ENCODE results near the gene FBLIM1. TPM values are rescaled to one million over a fixed set of nuclear protein-coding genes. Genes with fewer than 3 reads are reported as not detected.

FBLIM1 gene
- total RNA-seq, 4 donors from 2014 or later, result 140 to 411 (median 311) TPM

DNA sequence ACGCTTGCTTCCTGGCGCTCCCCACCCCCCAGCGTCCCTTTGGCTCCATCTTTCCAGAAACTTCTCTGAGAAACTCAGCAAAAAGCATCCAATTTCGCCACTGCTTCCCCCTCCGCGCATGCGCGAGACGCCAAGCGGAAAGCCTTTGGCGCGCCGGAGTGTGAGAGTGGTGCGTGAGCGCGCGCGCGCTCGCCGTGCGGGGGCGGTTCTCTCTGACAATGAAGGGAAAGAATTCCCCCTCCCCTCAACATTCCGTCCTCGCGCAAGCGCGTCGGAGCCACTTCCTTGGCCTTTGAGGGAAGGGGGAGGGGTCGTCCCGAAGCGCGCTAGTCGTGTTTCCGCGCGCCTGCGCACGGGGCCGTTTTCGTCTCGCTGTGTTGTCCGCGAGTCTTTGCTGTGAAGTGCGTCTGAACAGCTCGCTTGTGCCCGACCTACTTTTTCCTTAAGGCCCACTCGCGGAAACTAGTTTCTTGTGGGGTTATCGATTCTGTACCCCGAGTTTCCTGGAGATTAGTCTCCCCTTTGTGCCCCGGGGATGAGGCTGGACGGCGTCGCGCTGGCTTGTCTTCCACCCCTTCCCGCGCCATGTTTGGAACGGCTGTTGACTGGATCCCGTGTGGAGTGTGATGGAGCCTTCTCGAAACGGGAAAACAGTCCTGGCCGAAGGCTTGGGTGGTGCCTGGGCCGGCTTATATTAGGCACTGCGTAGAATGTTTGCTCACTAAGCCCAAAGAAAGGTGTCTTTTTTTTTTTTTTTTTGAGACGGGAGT, 77.3 kb downstream of the FBLIM1 start:
- peak; percentile 100 for DNase-seq
- peak overlapping the region; percentile 53 to 80 (median 68) for H3K4me3 ChIP-seq
- no peaks in the 10 kb centered on the region for H3K9me3 ChIP-seq
- H3K36me3 ChIP-seq, result no peaks in the 10 kb centered on the region
- H3K4me1 ChIP-seq, result peaks cover 0 to 22% (median 18%) of the 10 kb centered on the region in 4 donors
- in situ Hi-C loops (cut with MboI; ENCODE audit: low pct_ligation_motif_present in 1 of 4, low pct_unique_long_range_greater_than_20kb in 1 of 4, low sequenced_read_pairs in 3 of 4) (no loop called here), intact Hi-C loops (cut with DNase I; ENCODE audit: low total_unique reads) (no loop called here)
- no peaks in the 10 kb centered on the region for H3K27me3 ChIP-seq
- WGBS, 2 donors (ENCODE audit: low coverage in 1 of 2), result 2 to 25% methylated on average over 4 to 65 of the region's 66 CpGs
- peak overlapping the region; percentile 98 to 100 (median 99) for H3K27ac ChIP-seq
- TF ChIP-seq, protein P1, sequence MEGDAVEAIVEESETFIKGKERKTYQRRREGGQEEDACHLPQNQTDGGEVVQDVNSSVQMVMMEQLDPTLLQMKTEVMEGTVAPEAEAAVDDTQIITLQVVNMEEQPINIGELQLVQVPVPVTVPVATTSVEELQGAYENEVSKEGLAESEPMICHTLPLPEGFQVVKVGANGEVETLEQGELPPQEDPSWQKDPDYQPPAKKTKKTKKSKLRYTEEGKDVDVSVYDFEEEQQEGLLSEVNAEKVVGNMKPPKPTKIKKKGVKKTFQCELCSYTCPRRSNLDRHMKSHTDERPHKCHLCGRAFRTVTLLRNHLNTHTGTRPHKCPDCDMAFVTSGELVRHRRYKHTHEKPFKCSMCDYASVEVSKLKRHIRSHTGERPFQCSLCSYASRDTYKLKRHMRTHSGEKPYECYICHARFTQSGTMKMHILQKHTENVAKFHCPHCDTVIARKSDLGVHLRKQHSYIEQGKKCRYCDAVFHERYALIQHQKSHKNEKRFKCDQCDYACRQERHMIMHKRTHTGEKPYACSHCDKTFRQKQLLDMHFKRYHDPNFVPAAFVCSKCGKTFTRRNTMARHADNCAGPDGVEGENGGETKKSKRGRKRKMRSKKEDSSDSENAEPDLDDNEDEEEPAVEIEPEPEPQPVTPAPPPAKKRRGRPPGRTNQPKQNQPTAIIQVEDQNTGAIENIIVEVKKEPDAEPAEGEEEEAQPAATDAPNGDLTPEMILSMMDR (IDR thresholded peaks at IDR 0.05), result no peak
- TF ChIP-seq POLR2A (IDR thresholded peaks at IDR 0.05) (peak; percentile 93), EP300 (IDR thresholded peaks at IDR 0.05; ENCODE audit: low read depth) (no peak), POLR2AphosphoS5 (IDR thresholded peaks at IDR 0.05) (peak; percentile 90 to 97 (median 94))

Other genes starting within 250 kb of the FBLIM1 start
- 100 to 1,000 TPM in 1 of 4 donors, 10 to 100 TPM in 3; 19.1 to 151 (median 25.2) TPM for gene CASP9, start 234.6 kb upstream of the FBLIM1 start, total RNA-seq
- gene DNAJC16, start 231.9 kb upstream of the FBLIM1 start, total RNA-seq, result 10 to 100 TPM in 3 of 4 donors, 1 to 10 TPM in 1; 7.8 to 30.3 (median 19.7) TPM
- gene AGMAT, start 173.7 kb upstream of the FBLIM1 start, total RNA-seq, result 10 to 100 TPM in 2 of 4 donors, 1 to 10 TPM in 2; 6.7 to 24.1 (median 13.7) TPM
- gene DDI2, start 141.3 kb upstream of the FBLIM1 start, total RNA-seq, result 10 to 100 TPM; 28.1 to 95.4 (median 42.9) TPM
- gene PLEKHM2, start 74.5 kb upstream of the FBLIM1 start, total RNA-seq, result 10 to 100 TPM; 27.7 to 40.3 (median 33.0) TPM
- 10 to 100 TPM; 12.9 to 73.3 (median 36.2) TPM for gene SLC25A34, start 22.5 kb upstream of the FBLIM1 start, total RNA-seq
- gene TMEM82, start 16.3 kb upstream of the FBLIM1 start, total RNA-seq, result 10 to 100 TPM in 3 of 4 donors, 1 to 10 TPM in 1; 1.8 to 30.3 (median 19.2) TPM
- 1 to 10 TPM in 3 of 4 donors, under 1 TPM in 1; 0.75 to 3.0 (median 1.7) TPM for gene UQCRHL, start 48.9 kb downstream of the FBLIM1 start, total RNA-seq
- 10 to 100 TPM; 28.4 to 81.9 (median 42.6) TPM for gene SPEN, start 88.9 kb downstream of the FBLIM1 start, total RNA-seq
- gene ZBTB17, start 217.3 kb downstream of the FBLIM1 start, total RNA-seq, result 100 to 1,000 TPM in 1 of 4 donors, 10 to 100 TPM in 3; 33.3 to 113 (median 50.5) TPM
- gene SRARP, start 245.4 kb downstream of the FBLIM1 start, total RNA-seq, result not detected